HT-29 (cell line): ENCODE measurements around the gene GGT6. TPM values are rescaled to one million over a fixed set of nuclear protein-coding genes. Genes with fewer than 3 reads are reported as not detected.
A peak's percentile ranks its signal among the peaks of the same experiment; 100 is the strongest.

Experiments
- DNase-seq: peaks from one replicate; pipeline ENCODE4 v3.0.0-alpha.2; 2015; ENCODE audit warnings: low spot score
- total RNA-seq: library from RNA; depleted of rRNA; stranded (reverse); fragments of >200 nt; shearing (Covaris generic); gene quantifications from 2 replicates; pipeline ENCODE4 v1.2.3, GENCODE V29; 2014

The GGT6 gene
- total RNA-seq, 1 experiment from 2014 or later, result 7.0 TPM

DNA sequence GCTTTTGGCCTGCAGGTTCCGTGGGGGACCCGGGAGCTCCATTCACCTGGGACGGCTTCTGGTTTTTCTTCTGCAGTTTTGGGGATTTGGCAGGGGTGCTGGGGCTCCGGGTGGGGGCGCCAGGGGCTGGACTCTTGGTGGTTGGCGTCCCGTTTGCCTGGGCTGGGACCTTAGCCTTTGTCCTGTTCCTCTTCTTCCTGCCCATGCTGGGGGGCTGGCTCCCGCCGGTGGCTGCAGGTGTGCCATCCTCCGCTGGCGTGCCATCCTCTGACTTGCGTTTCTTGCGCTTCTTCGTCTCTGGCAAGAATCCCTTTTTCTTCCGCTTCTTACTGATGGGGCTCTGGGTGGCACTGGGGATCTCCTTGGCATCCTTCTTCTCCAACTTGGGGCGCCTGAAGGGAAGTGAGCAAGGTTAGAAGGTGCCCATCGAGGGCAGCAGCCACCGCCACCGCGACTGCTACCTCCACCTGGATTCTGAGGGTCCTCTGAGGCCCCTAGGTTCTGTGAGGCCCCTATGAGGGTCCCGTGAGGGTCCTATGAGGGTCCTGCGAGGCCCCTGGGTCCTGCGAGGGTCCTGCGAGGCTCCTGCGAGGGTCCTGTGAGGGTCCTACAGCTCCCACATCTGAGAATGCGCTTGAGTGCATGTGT lies 20.7 kb downstream of the GGT6 start:
- no peak for DNase-seq

DNA sequence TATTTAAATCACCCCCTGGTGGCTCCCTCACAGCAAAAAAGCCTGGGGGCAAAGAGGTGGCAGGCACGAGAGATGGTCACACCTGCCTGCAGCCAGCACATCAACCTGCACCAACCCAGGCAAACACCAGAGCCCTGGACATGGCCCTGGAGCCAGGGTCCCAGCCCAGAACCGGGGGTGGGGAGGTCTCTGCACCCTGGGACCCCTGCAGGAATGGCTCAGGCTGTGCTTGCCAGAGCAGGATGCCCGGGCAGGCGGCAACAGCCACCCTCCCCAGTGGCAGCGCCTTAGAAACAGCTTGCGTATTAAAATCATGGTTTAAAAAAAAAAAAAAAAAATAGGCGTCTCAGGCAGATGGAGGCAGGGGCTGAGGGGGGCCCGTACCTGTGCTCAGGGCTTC lies 21.4 kb downstream of the GGT6 start:
- DNase-seq, result no peak

DNA sequence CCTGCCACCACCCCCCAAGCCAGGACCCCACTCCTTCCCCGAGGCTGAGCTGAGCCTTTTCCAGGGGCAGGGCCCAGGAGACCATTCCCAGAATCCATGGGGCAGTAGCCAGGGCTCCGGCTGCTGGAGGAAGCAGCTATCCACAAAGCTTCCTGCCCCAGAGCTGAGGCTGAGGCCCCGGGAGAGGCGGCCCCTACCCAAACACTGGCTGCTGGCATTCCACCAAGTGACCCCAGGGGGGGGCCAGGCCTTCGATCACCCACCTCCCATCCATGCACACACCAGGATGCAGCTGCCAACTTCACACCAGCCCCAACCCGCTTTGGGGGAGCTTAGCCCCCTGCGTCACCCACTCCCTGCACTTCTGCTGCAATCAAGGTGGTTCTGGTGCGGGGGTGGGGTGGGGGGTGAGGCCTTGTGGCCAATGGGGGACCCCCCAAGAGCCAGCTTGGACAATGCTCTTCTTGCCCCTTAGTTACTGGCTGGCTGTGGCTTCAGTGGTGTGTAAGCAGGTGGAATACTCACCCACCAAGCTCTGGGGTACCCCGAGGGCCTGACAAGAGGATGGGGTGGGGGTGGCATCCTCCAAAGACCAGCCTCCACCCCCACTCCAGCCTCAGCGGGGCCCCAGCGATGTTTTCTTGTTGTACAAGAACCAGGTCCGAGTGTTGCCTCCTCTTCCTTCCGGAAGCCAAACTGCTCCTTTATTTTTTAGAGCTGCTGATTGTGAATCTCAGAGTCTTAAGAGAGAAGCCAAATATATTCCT lies 22.0 kb downstream of the GGT6 start:
- DNase-seq, result no peak

DNA sequence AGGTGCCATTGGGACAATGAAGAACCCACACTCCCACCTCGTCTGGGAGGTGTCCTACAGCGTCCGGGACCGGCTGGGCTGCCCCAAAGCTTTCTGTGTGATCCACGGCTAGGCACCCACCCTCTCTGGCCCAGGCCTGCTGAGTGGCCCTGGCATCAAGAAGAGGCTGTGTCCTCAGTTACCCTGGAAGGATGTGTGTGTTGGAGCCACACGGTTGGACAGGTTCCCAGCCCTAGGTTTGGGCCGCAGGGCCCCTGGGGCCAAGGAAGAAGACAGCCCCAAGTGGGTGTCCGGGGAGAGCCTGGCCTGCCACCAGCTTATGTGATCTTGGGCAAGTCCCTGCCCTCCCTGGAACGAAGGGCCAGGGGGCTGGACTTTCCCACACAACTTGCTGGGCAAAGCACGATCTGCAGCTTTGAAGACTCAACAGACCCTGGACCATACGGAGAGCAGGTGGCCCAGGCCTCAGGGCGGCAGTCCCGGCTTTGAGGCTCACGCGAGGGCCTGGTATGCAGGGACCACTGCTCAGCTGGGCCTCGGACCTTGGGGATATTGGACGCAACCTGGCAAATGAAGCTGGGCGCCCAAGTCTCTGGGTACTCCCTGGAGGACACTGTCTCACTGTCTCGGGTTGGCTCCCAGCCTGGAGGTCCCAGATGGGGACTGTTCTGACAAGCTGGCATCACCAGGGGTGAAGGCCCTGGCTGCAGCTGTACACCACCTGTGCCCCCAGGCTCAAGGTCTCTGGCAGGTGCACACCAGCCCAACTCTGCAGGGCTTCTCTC lies 22.7 kb downstream of the GGT6 start:
- no peak for DNase-seq

DNA sequence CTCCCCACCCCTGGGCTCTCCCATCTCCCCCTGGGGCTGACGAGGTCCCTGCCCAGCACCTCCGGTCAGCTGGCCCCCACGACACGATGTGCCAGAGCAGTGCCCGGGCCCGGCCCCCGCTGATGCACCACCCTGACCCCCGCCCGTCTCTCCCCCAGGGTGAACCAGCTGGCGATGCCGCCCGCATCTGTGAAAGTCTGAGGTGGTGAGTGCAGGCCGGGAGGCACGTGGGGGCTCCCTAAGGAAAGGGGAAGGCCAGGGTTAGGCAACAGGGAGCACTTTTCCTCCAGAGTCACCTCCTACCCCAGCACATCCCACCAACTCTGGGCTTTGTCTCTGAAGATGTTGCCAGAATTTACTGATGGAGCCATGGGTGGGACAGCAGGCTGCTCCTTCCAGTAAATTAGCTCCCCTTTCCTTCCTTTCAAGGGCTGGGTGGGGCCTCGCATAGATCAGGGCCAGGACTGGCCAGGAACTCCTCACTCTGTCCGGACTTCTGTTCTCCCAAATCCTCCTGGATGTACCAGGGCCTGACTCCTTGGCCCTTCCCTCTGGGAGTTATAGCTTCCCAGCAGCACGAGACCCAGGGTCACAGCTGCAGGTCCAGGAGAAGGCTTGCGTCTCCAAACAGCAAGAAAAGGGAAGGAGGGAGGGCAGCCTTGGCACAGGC lies 23.5 kb downstream of the GGT6 start:
- DNase-seq, result peak; percentile 38

DNA sequence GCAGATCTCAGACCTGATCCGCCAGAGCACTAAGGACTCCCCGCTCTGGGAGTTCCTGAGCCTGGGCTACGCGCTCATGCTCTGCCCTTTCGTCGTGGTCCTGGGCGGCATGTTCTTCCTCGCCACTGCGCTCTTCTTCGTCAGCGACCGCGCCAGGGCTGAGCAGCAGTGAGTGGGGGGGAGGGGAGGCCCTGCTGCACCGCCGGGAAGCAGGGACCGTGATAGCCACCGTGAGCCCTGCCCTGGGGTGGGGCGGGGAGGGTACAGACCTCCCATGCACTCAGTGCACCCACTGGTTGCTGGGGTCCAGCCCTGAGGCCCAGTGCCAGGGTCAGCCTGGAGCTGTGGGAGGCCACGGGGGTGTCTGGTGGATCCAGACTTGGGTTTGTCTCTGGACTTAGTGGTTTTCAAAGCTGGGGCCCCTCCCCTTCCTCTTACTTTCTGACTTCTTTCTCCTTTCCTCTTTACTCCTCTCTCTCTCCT lies 24.1 kb downstream of the GGT6 start:
- DNase-seq, result no peak

DNA sequence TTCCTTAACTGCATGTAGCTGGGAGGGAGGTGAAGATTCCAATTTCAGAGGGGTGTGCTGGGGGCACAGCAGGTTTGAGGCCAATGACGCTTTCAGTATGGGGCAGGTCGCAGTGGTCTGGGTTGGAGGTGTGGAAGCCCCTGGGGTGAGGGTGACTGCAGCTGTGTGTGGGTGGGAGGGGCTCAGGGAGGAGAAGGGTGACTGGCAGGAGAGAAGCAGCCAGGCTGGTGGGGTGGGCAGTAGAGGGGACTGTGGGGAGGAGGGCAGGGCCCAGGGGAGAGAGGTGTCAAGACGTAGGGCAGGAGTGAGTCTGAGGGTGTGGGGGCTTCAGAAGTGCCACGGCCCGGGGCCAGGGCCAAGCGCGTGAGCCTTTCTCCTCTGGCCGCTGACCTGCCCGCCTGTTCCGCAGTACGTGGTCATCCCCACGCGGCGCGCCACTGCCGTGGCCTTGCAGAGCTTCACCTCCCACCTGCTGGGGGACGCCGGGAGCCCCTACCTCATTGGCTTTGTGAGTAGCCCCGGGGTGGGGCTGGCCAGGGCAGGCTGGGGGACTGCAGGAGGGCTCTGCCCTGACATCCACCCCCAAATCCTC lies 24.6 kb downstream of the GGT6 start:
- DNase-seq, result no peak

DNA sequence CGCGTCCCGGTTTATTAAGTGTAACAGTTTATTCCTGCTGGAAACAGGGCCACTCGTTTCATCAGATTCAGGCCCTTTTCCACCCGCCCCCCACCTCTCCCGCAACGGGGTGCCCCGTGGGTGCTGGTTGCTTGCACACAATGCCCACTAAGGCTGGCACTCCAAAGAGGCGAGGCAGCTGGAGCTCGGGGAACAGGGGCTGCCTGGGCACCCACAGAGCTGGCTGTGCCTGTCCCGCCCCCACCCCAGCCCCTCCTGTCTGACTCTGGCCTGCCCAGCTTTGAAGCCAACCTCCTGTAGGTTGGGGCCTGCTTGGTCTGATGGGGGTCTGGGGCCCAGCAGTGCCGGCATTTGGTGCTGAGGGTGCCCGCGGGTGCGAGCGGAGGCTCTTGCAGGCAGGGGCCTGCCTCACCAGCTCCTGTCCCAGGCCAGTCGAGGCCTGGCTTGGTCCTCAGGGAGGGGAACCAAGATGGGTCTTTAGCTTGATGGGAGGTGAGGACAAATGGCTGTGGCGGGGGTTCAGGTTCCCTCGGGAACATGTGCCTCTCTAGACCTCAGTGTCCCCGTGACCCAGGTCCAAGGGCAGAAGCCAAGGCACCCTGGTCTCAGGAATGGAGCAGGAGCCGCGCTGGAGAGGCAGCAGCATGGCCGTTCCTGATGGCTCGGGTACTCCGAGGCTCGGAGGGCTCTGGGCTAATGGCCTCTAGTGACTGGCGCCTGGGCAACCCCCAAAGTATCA lies 25.3 kb downstream of the GGT6 start:
- DNase-seq, result no peak

DNA sequence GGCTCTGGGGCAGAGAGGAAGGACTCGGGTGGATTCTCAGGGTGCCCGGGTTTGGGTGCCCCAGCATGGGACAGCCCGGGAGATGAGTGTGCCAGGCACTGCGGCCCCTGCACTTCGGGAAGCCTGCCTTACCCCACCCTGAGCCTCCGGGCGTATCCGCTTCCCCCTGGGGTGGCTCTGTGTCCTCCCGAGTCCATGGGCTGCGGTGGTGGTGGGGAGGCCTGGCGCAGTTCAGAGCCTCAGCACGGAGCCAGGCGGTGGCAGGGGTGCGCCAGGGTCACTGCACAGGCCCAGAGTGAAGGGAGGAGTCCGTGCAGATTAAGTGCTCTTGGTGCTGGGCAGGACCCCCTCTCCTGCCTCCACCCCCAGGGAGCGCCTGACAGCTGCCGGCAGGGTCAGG lies 25.9 kb downstream of the GGT6 start:
- no peak for DNase-seq

DNA sequence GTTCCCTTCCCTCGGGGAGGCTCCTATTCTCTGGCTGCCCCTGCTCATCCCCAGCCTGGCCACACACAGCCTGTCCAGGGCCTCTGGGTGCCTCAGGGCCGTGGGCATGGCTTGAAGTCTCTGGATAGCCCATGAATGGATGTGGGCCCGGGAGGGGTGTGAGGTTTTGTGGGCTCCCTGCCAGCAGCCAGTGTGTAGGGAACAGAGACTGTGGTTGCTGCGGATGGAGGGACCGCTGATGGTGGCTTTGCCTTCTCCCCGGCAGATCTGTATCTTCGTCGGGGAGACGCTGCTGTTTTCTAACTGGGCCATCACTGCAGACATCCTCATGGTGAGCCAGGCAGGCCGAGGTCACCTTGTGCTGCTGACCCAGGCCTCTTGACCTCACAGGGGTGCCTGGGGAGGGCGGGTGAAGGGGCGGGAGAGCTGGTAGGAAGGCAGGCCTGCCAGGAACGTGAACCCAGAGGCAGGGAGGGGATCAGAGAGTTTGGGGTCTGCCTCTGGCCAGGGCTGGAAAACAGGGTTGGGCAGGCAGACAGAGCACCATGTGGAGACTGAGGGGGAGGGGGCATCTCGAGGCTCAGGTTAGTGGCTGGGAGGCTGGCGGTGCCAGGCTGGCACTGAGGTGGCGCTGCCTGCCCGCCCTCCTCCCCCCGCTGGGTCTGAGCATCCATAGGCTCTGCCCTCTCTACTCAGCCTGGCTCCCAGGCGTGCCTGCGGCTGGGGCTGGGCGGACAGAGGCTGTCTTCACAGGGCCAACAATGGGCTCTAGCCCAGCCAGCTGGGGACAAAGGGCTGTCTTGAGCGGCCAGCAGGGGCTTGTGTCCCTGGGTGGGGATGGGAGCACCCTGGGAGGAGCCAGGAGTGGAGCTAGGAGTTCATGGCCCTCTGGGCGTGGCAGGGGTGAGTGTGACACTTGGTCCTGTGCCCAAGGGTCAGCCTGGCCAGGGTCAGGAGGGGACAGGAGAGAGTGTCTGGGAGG lies 26.6 kb downstream of the GGT6 start:
- peak; percentile 89 for DNase-seq

DNA sequence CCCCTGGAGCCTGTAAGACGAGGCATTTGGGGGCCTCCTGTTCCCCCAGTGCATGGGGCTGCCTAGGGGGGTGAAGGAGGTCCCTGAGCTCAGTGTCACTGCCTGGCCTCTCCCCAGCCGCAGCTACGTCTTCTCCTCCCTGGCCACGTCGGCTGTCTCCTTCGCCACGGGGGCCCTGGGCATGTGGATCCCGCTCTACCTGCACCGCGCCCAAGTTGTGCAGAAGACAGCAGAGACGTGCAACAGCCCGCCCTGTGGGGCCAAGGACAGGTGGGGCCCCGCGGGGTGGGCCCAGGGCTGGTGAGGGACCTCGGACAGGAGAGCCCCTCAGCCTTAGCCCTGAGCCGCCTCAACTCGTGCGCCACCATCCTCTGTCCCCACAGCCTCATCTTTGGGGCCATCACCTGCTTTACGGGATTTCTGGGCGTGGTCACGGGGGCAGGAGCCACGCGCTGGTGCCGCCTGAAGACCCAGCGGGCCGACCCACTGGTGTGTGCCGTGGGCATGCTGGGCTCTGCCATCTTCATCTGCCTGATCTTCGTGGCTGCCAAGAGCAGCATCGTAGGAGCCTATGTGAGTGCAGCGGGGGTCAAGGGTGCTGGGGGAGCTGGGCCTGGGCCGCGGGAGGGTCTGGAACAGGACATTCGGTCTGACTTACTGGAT lies 27.4 kb downstream of the GGT6 start:
- DNase-seq, result no peak

DNA sequence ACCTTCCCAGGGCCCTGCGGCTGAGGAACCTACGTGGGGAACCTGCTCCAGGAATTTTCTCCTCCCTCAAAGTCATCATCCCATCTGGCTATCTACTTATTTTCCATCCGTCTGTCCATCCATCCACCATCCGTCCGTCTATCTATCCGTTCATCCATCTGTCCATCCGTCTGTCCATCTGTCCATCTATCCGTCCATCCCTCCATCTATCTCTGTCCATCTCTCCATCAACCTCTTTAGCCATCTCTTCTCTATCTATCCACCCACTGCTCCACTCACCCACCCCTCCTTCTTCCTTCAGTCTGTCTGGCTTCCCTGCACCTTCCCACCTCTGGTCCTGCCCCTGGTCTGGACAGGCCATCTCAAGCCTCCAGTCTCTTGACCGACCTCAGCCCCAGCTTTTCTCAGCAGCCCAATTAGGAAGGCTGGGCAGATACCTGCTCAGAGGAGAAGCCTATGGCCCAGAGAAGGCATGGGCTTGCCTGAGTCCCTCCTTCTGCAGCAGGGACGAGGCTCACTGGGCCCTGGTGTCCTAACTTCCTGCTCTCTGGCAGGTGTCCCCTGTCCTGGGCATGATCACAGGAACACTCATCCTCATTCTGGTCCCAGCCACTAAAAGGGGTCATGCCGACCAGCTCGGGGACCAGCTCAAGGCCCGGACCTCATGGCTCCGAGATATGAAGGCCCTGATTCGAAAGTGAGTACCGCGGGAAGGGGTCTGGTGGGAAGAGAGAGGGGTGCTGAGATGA lies 28.2 kb downstream of the GGT6 start:
- no peak for DNase-seq

DNA sequence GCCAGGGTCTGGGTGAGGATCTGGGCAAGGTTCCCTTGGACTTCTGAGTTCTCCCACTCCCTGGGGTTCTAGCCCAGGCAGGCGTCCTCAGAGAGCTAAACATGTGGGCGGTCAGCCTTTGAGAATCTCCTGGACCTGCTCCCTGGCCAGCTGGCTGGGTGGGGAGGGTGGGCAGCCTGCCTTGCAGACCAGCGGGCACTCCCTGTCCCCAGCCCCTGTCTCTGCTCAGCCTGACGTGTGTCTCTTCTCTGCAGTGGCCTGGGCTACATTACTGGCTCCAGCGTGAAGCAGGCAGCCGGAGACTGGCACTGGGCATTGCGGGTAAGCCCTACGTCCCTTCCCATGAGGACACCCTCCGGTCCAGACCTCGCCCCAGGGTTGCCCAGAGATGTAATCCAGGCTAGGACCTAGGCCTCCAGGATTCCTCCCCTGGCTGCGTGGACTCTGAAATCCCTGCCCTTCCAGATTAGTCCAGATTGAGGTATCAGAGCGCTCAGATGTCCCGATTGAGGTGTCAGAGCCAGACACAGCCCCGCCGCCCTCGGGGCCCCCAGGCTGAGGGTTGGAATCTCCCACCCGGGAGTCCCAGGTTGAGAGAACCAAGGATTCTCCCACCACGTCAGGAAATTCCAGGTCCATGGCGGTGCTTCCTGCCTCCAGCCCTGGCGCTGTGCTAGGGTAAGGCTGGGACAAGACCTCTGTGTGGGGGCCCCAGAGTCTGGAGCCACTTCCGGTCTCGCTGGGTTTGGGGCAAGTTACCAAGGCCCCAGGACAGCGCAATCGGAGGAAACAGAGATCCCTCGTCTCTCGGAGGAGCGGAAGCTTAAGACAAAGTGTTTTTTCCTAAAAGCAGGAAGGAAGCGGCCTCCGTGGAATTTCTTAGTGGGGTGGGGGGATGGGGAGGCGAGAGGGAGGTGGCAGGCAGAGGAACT lies 29.3 kb downstream of the GGT6 start:
- no peak for DNase-seq

DNA sequence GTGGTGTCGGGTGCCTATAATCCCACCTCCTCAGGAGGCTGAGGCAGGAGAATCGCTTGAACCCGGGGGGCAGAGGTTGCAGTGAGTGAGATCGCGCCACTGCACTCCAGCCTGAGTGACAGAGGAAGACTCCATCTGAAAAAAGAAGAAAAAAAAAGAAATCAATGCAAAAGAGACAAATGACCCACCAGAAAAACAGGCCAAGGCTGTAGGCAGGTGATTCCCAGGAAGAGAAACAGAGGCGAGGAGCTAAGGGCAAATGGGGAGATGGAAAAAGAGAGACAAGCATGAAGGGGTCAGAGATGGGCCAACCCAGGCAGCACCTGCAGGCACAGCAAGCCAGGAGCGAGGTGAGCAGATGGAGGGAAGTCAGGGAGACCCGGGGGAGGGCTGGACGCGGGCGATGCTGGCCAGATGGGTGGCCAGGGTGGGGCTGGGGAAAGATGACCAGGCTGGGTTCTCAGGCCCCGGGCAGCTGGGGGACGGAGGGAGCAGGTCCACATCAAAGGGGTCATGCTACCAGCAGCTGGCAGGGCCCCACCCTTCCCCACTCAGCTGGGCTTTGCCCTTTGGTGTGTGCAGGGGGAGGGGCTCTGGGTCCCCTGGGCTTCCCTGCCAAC lies 30.7 kb downstream of the GGT6 start:
- no peak for DNase-seq

DNA sequence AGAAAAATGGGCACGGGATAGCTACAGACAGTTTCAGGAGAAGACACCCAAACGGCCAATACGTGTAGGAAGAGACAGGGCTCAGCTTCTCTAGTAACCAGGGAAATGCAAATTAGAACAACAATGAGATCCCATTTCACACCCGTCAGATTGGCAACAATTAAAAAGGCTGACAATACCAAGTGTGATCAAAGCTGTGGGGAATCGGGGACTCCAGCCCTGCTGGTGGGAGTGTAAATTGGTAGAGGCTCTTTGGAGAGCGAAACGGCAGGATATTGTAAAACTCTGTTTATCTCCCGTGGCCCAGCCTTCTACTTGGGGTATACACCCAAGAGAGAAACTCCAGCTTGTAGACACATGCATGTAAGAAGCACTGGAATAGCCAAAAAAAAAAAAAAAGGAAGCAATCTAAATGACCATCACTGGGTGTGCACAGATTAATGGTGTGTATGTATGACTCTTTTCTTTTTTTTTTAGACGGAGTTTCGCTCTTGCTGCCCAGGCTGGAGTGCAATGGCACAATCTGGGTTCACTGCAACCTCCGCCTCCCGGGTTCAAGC lies 32.7 kb downstream of the GGT6 start:
- DNase-seq, result no peak

DNA sequence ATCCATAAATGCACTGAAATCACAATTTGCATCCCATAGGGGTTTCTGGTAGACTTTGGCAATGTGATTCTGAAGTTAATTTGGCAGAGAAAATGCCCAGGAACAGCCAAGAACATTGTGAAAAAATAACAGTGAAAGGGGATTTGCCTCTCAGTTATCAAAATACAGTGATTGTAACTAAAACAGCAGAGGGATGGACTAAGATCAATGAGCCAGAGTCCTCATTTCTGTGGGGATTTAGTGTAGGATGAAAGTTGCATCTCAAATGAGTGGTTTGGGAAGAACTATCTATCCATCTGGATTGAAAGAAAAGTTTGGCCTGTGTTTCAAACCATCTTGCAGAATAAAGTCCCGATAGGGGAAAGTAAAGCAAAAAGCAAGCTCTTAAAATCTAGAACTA lies 33.2 kb downstream of the GGT6 start:
- no peak for DNase-seq
